Measurements from ENCODE around the gene NCOR1.

The NCOR1 gene

GRCh38 chr17:16001226-16001897 lies 214.0 kb downstream of the NCOR1 start:
- Histone ChIP-seq H2AFZ (ENCODE audit: low read length) (no peak overlapping the region), H2BK15ac (ENCODE audit: low read length) (no peak overlapping the region), H2BK12ac (ENCODE audit: low read length) (no peak overlapping the region), H3K4me1 (ENCODE audit: control insufficient read depth in 2 of 2, insufficient read depth in 1 of 2, low read depth in 1 of 2, low read length in 2 of 2) (peaks cover 5% of the 10 kb centered on the region in 2 donors), H3K9me3 (replicated peaks in 1 of 2; ENCODE audit: control insufficient read depth in 2 of 2, insufficient read depth in 1 of 2, low read depth in 1 of 2, low read length in 2 of 2) (peaks cover 4 to 21% of the 10 kb centered on the region in 2 donors), H3K79me1 (ENCODE audit: low read depth, low read length) (no peaks in the 10 kb centered on the region), H3K23ac (ENCODE audit: low read depth, low read length, poor library complexity) (no peak overlapping the region), H3K4me3 (ENCODE audit: low read length in 2 of 2) (peak overlapping the region in 1 of 2 donors; percentile 85), H3K36me3 (replicated peaks in 1 of 2; ENCODE audit: control insufficient read depth in 2 of 2, insufficient read depth in 2 of 2, low read length in 2 of 2) (peaks cover 24 to 60% of the 10 kb centered on the region in 2 donors), H4K8ac (ENCODE audit: low read depth, low read length) (no peak overlapping the region), H3K4me2 (ENCODE audit: insufficient read depth, low read length, poor library complexity, severe bottlenecking) (no peak overlapping the region), H3K18ac (ENCODE audit: low read length) (no peak overlapping the region), H4K91ac (ENCODE audit: low read depth, low read length, poor library complexity) (no peak overlapping the region), H2AK5ac (ENCODE audit: low read depth, low read length) (no peak overlapping the region), H3K9ac (ENCODE audit: low read depth, low read length, poor library complexity) (no peak overlapping the region), H2BK5ac (ENCODE audit: low read length) (no peak overlapping the region), H2BK120ac (ENCODE audit: low read depth, low read length) (no peak overlapping the region), H3K4ac (ENCODE audit: low read length) (no peak overlapping the region), H3K14ac (ENCODE audit: low read length) (no peak overlapping the region), H3K27ac (replicated peaks; ENCODE audit: low read length) (no peak overlapping the region), H3K27me3 (ENCODE audit: control insufficient read depth in 3 of 3, insufficient read depth in 3 of 3, low read depth in 1 of 3, low read length in 3 of 3) (no peaks in the 10 kb centered on the region)
- no peak for DNase-seq (ENCODE audit: low spot score)

- no CpG with 5 or more reads among the region's 64 CpGs for WGBS, 2 donors (ENCODE audit: extremely low coverage in 2 of 2, insufficient read length in 2 of 2, insufficient replicate concordance in 1 of 2)
- Histone ChIP-seq H3K18ac (ENCODE audit: low read length) (peak overlapping the region; percentile 97), H2AFZ (ENCODE audit: low read length) (peak overlapping the region; percentile 96), H3K4me2 (ENCODE audit: insufficient read depth, low read length, poor library complexity, severe bottlenecking) (peak overlapping the region; percentile 58), H3K9ac (ENCODE audit: low read depth, low read length, poor library complexity) (peak overlapping the region; percentile 97), H2BK120ac (ENCODE audit: low read depth, low read length) (no peak overlapping the region), H2BK12ac (ENCODE audit: low read length) (no peak overlapping the region), H3K27ac (replicated peaks; ENCODE audit: low read length) (peak overlapping the region; percentile 96), H3K9me3 (replicated peaks in 1 of 2; ENCODE audit: control insufficient read depth in 2 of 2, insufficient read depth in 1 of 2, low read depth in 1 of 2, low read length in 2 of 2) (peaks cover 4 to 21% of the 10 kb centered on the region in 2 donors), H3K23ac (ENCODE audit: low read depth, low read length, poor library complexity) (peak overlapping the region; percentile 99), H2BK5ac (ENCODE audit: low read length) (peak overlapping the region; percentile 78), H3K14ac (ENCODE audit: low read length) (no peak overlapping the region), H3K4ac (ENCODE audit: low read length) (no peak overlapping the region), H3K4me3 (ENCODE audit: low read length in 2 of 2) (peak overlapping the region; percentile 85 to 95), H3K36me3 (replicated peaks in 1 of 2; ENCODE audit: control insufficient read depth in 2 of 2, insufficient read depth in 2 of 2, low read length in 2 of 2) (peaks cover 20 to 50% of the 10 kb centered on the region in 2 donors), H2BK15ac (ENCODE audit: low read length) (no peak overlapping the region), H2AK5ac (ENCODE audit: low read depth, low read length) (peak overlapping the region; percentile 3), H3K79me1 (ENCODE audit: low read depth, low read length) (no peaks in the 10 kb centered on the region), H4K8ac (ENCODE audit: low read depth, low read length) (peak overlapping the region; percentile 21), H3K27me3 (ENCODE audit: control insufficient read depth in 3 of 3, insufficient read depth in 3 of 3, low read depth in 1 of 3, low read length in 3 of 3) (no peaks in the 10 kb centered on the region), H3K4me1 (ENCODE audit: control insufficient read depth in 2 of 2, insufficient read depth in 1 of 2, low read depth in 1 of 2, low read length in 2 of 2) (peaks cover 5% of the 10 kb centered on the region in 2 donors), H4K91ac (ENCODE audit: low read depth, low read length, poor library complexity) (no peak overlapping the region)
- no peak for DNase-seq (ENCODE audit: low spot score)
These were observed 215.1 kb downstream of the NCOR1 start for GRCh38 chr17:15999974-16000827.

GRCh38 chr17:15999141-15999973 lies 216.0 kb downstream of the NCOR1 start, which contains the start of the genes TTC19 and ZSWIM7:
Gene TTC19, plus strand, starts transcription at chr17:15999824. Its CDS starts 25 bp downstream, at chr17:15999849.
Gene ZSWIM7, minus strand, starts transcription at chr17:15999704. Its CDS starts 110 bp downstream, at chr17:15999594.
- peaks cover 5% of the 10 kb centered on the region in 2 donors for H3K4me1 ChIP-seq (ENCODE audit: control insufficient read depth in 2 of 2, insufficient read depth in 1 of 2, low read depth in 1 of 2, low read length in 2 of 2)
- no peak within 1 kb of the TSS for H2BK120ac ChIP-seq (ENCODE audit: low read depth, low read length)
- no peaks in the 10 kb centered on the region for H3K27me3 ChIP-seq (ENCODE audit: control insufficient read depth in 3 of 3, insufficient read depth in 3 of 3, low read depth in 1 of 3, low read length in 3 of 3)
- H2AFZ ChIP-seq (ENCODE audit: low read length): peak within 1 kb of the TSS; percentile 96
- H2BK15ac ChIP-seq (ENCODE audit: low read length): no peak within 1 kb of the TSS
- H2BK5ac ChIP-seq (ENCODE audit: low read length): peak within 1 kb of the TSS; percentile 78
- peak within 1 kb of the TSS; percentile 98 for H3K18ac ChIP-seq (ENCODE audit: low read length)
- peak within 1 kb of the TSS; percentile 3 for H2AK5ac ChIP-seq (ENCODE audit: low read depth, low read length)
- H3K4me2 ChIP-seq (ENCODE audit: insufficient read depth, low read length, poor library complexity, severe bottlenecking): peak within 1 kb of the TSS; percentile 58
- no peak within 1 kb of the TSS for H3K14ac ChIP-seq (ENCODE audit: low read length)
- no peaks in the 10 kb centered on the region for H3K79me1 ChIP-seq (ENCODE audit: low read depth, low read length)
- peaks cover 4 to 21% of the 10 kb centered on the region in 2 donors for H3K9me3 ChIP-seq (replicated peaks in 1 of 2; ENCODE audit: control insufficient read depth in 2 of 2, insufficient read depth in 1 of 2, low read depth in 1 of 2, low read length in 2 of 2)
- DNase-seq (ENCODE audit: low spot score): peak; percentile 92
- H3K9ac ChIP-seq (ENCODE audit: low read depth, low read length, poor library complexity): peak within 1 kb of the TSS; percentile 97
- peak within 1 kb of the TSS; percentile 96 for H3K27ac ChIP-seq (replicated peaks; ENCODE audit: low read length)
- no peak within 1 kb of the TSS for H4K91ac ChIP-seq (ENCODE audit: low read depth, low read length, poor library complexity)
- H4K8ac ChIP-seq (ENCODE audit: low read depth, low read length): peak within 1 kb of the TSS; percentile 21
- H3K23ac ChIP-seq (ENCODE audit: low read depth, low read length, poor library complexity): peak within 1 kb of the TSS; percentile 99
- H3K4ac ChIP-seq (ENCODE audit: low read length): no peak within 1 kb of the TSS
- H3K4me3 ChIP-seq (ENCODE audit: low read length in 2 of 2): peak within 1 kb of the TSS; percentile 85 to 95
- H2BK12ac ChIP-seq (ENCODE audit: low read length): no peak within 1 kb of the TSS
- peaks cover 14 to 49% of the 10 kb centered on the region in 2 donors for H3K36me3 ChIP-seq (replicated peaks in 1 of 2; ENCODE audit: control insufficient read depth in 2 of 2, insufficient read depth in 2 of 2, low read length in 2 of 2)
- WGBS, 2 donors (ENCODE audit: extremely low coverage in 2 of 2, insufficient read length in 2 of 2, insufficient replicate concordance in 1 of 2): no CpG with 5 or more reads among the region's 91 CpGs
